ENCODE results near the gene EDEM2. TPM values are rescaled to one million over a fixed set of nuclear protein-coding genes. Genes with fewer than 3 reads are reported as not detected.

Gene EDEM2
- total and polyA plus RNA-seq, 2 of the 13 experiments (the other 11 are each of a cell fraction or from before 2014, with no cell fraction given) = 33.1 to 46.9 TPM

DNA sequence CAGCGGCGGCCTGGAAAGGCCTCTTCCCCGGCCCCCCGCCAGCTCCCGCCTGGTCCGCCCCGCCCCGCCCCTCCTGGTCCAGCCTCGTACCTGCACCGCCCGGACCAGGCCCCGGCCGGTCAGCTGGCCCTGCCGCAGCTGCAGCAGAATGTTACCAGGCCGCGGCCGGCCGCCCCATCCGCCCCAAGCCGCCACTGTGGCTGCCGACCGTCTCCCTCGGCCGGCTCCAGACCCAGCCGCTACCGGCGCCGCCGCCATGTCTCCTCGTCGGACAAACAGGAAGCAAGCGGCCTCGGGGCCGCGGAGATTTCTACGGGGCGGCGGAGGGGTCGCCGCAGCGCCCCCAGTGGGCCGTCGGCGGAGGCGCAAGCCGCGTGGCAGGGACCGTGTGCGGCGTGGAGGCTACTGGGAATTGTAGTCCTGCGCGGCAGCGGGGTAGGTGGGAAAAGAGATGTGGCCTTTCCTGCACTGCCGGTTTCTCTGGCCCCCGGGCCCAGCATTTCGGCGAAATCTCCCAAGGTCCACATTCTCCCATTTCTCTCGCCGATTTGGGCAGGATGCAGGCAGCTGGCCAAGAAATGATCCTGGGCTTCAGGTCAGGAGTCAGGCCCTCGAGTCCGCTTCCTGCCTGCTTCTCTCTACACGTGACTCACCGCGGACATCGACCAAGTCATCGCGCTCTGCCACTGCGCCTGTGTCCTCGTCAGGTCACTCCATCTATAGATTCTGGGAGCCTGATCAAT, 54.4 kb downstream of the EDEM2 start, which contains the start of gene TRPC4AP:
TRPC4AP (minus strand) TSS at position 284 of the 743 bp plus-strand sequence; CDS start at position 258, 26 bp downstream.
- Histone ChIP-seq H3K36me3 (replicated peaks in 1 of 2; ENCODE audit: control insufficient read depth in 1 of 2, insufficient read depth in 2 of 2, low read length in 2 of 2) (peaks cover 2 to 4% of the 10 kb centered on the region in 2 experiments; a peak in 4 of 5 replicates), H3K9me3 (ENCODE audit: low read length) (no peaks in the 10 kb centered on the region), H3K79me2 (ENCODE audit: insufficient read depth, low read length) (peaks cover 47% of the 10 kb centered on the region), H2AFZ (ENCODE audit: low read length) (peak within 1 kb of the TSS; percentile 89), H3K4me2 (ENCODE audit: low read depth, low read length) (peak within 1 kb of the TSS; percentile 87), H3K4me1 (ENCODE audit: insufficient read depth, low read length) (peaks cover 61% of the 10 kb centered on the region), H3K9ac (ENCODE audit: insufficient read depth, low read depth, low read length) (peak within 1 kb of the TSS; percentile 99), H4K20me1 (ENCODE audit: insufficient read depth, low read length) (peaks cover 27% of the 10 kb centered on the region), H3K27ac (ENCODE audit: extremely low read length, insufficient read depth, low read length) (peak within 1 kb of the TSS; percentile 82), H3K27me3 (ENCODE audit: control insufficient read depth in 1 of 2, insufficient read depth in 2 of 2, low read length in 2 of 2) (peaks cover 0 to 4% of the 10 kb centered on the region in 2 experiments; a peak in 1 of 5 replicates), H3K4me3 (replicated peaks in 1 of 3; ENCODE audit: insufficient read depth in 1 of 3, low read depth in 2 of 3, low read length in 3 of 3) (peak within 1 kb of the TSS; percentile 82 to 99 (median 82))
- BruUV-seq (replicated peaks) = no TSS peak
- CTCF ChIA-PET (ENCODE audit: low intra/inter-chr PET ratio, low total read pairs) = interaction anchor here (1.9 to 5.5 kb wide), 2 partner anchors 115 to 219 kb away, joined by 7 to 58 read pairs; no protein-coding TSS in a partner anchor
- DNase-seq (ENCODE audit: low spot score) (peak; percentile 92), FAIRE-seq (no peak), ATAC-seq (peak; percentile 92)
- POLR2A ChIA-PET = interaction anchor here (0.6 to 3.4 kb wide), 19 partner anchors 9 to 862 kb away, joined by 3 to 17 read pairs (median 3); partner anchors contain the start of genes ACSS2, EDEM2, EIF6 and GSS
- in situ Hi-C loops (cut with HindIII; ENCODE audit: extremely low pct_ligation_motif_present, low pct_unique_long_range_greater_than_20kb) = loop anchor here (5.0 kb wide), 1 partner anchor 220 kb away; the partner anchor contains the start of gene GGT7
- WGBS (ENCODE audit: low lambda C conversion rate) = 2% methylated on average over 49 of the region's 69 CpGs
- intact Hi-C loops (cut with micrococcal nuclease; ENCODE audit: unreplicated experiment) = loop anchor here (1.0 to 10.0 kb wide), 3 partner anchors 55 to 352 kb away; partner anchors contain the start of genes ACSS2 and EDEM2
- TF ChIP-seq MAF1 (CRISPR knock-in tag; IDR thresholded peaks at IDR 0.05; ENCODE audit: borderline replicate concordance) = peak; percentile 96
- TF ChIP-seq, protein P1, sequence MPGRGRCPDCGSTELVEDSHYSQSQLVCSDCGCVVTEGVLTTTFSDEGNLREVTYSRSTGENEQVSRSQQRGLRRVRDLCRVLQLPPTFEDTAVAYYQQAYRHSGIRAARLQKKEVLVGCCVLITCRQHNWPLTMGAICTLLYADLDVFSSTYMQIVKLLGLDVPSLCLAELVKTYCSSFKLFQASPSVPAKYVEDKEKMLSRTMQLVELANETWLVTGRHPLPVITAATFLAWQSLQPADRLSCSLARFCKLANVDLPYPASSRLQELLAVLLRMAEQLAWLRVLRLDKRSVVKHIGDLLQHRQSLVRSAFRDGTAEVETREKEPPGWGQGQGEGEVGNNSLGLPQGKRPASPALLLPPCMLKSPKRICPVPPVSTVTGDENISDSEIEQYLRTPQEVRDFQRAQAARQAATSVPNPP (CRISPR knock-in tag; IDR thresholded peaks at IDR 0.05) = peak; percentile 94
- TF ChIP-seq SMAD1 (CRISPR knock-in tag; IDR thresholded peaks at IDR 0.05; ENCODE audit: borderline replicate concordance, low read depth) = peak; percentile 99
- peak; percentile 97 for TF ChIP-seq NRL (CRISPR knock-in tag; IDR thresholded peaks at IDR 0.05; ENCODE audit: borderline replicate concordance)
- peak; percentile 99 for TF ChIP-seq ZFX (CRISPR knock-in tag; IDR thresholded peaks at IDR 0.05; ENCODE audit: low read depth)
- TF ChIP-seq, protein P2, sequence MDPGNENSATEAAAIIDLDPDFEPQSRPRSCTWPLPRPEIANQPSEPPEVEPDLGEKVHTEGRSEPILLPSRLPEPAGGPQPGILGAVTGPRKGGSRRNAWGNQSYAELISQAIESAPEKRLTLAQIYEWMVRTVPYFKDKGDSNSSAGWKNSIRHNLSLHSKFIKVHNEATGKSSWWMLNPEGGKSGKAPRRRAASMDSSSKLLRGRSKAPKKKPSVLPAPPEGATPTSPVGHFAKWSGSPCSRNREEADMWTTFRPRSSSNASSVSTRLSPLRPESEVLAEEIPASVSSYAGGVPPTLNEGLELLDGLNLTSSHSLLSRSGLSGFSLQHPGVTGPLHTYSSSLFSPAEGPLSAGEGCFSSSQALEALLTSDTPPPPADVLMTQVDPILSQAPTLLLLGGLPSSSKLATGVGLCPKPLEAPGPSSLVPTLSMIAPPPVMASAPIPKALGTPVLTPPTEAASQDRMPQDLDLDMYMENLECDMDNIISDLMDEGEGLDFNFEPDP (CRISPR knock-in tag; conservative IDR thresholded peaks at IDR 0.05) = peak; percentile 94; the same call in 1 of the 2 replicates
- TF ChIP-seq, protein P3, sequence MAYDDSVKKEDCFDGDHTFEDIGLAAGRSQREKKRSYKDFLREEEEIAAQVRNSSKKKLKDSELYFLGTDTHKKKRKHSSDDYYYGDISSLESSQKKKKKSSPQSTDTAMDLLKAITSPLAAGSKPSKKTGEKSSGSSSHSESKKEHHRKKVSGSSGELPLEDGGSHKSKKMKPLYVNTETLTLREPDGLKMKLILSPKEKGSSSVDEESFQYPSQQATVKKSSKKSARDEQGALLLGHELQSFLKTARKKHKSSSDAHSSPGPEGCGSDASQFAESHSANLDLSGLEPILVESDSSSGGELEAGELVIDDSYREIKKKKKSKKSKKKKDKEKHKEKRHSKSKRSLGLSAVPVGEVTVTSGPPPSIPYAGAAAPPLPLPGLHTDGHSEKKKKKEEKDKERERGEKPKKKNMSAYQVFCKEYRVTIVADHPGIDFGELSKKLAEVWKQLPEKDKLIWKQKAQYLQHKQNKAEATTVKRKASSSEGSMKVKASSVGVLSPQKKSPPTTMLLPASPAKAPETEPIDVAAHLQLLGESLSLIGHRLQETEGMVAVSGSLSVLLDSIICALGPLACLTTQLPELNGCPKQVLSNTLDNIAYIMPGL (CRISPR knock-in tag; IDR thresholded peaks at IDR 0.05; ENCODE audit: borderline replicate concordance in 1 of 2, low read depth in 1 of 2) = peak; percentile 100
- TF ChIP-seq, protein P4, sequence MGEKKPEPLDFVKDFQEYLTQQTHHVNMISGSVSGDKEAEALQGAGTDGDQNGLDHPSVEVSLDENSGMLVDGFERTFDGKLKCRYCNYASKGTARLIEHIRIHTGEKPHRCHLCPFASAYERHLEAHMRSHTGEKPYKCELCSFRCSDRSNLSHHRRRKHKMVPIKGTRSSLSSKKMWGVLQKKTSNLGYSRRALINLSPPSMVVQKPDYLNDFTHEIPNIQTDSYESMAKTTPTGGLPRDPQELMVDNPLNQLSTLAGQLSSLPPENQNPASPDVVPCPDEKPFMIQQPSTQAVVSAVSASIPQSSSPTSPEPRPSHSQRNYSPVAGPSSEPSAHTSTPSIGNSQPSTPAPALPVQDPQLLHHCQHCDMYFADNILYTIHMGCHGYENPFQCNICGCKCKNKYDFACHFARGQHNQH (CRISPR knock-in tag; IDR thresholded peaks at IDR 0.05) = peak; percentile 96
- TF ChIP-seq SALL1 (CRISPR knock-in tag; IDR thresholded peaks at IDR 0.05) = peak; percentile 97
- TF ChIP-seq PAWR (CRISPR knock-in tag; IDR thresholded peaks at IDR 0.05; ENCODE audit: borderline replicate concordance) = peak; percentile 96; the same call in 1 of the 2 replicates
- TF ChIP-seq MTA3 (CRISPR knock-in tag; IDR thresholded peaks at IDR 0.05) = no peak
- TF ChIP-seq ZNF160 (CRISPR knock-in tag; IDR thresholded peaks at IDR 0.05) = peak; percentile 57
- TF ChIP-seq, protein P5, sequence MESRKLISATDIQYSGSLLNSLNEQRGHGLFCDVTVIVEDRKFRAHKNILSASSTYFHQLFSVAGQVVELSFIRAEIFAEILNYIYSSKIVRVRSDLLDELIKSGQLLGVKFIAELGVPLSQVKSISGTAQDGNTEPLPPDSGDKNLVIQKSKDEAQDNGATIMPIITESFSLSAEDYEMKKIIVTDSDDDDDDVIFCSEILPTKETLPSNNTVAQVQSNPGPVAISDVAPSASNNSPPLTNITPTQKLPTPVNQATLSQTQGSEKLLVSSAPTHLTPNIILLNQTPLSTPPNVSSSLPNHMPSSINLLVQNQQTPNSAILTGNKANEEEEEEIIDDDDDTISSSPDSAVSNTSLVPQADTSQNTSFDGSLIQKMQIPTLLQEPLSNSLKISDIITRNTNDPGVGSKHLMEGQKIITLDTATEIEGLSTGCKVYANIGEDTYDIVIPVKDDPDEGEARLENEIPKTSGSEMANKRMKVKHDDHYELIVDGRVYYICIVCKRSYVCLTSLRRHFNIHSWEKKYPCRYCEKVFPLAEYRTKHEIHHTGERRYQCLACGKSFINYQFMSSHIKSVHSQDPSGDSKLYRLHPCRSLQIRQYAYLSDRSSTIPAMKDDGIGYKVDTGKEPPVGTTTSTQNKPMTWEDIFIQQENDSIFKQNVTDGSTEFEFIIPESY (CRISPR knock-in tag; IDR thresholded peaks at IDR 0.05) = peak; percentile 75
- peak; percentile 80; the same call in 1 of the 2 replicates for TF ChIP-seq ZNF205 (CRISPR knock-in tag; IDR thresholded peaks at IDR 0.05)

All from HepG2 (cell line).